HPDE6-E6E7 (cell line): Measurements from ENCODE around the gene FAM237A.

Source experiments
- DNase-seq: peaks from one replicate; pipeline ENCODE4 v3.0.0; 2011; ENCODE audit warnings: missing footprints; ENCODE audit errors: extremely low spot score

FAM237A gene

GRCh38 chr2:206688990-206689389 is 46.7 kb downstream of the FAM237A start:
- DNase-seq = no peak

- DNase-seq = no peak
Observed at GRCh38 chr2:206692971-206693370, 50.7 kb downstream of the FAM237A start.

- DNase-seq = peak; percentile 34
Observed at GRCh38 chr2:206693399-206694137, 51.3 kb downstream of the FAM237A start.

GRCh38 chr2:206696910-206697309 is 54.6 kb downstream of the FAM237A start:
- DNase-seq = no peak

- DNase-seq = no peak
Observed at GRCh38 chr2:206698811-206699210, 56.5 kb downstream of the FAM237A start.
